DOHH2 (cell line): ENCODE data around the gene CHRNB1.

Experiments
- EZH2phosphoT487 ChIP-seq: fragments of 200-600 bp; sonication (generic); IDR thresholded peaks from 2 replicates; pipeline ENCODE4 v1.6.1; 2017; ENCODE audit warnings: borderline replicate concordance, mild to moderate bottlenecking, antibody characterized with exemption, low read length, moderate library complexity, mixed read lengths
- TF ChIP-seq, protein P1 (sequence below): fragments of 200-600 bp; sonication (generic); IDR thresholded peaks from one replicate; pipeline ENCODE4 v1.5.1; 2014; ENCODE audit warnings: antibody characterized with exemption, mild to moderate bottlenecking, low read depth, low read length; ENCODE audit not compliant: poor library complexity, severe bottlenecking

DNA sequence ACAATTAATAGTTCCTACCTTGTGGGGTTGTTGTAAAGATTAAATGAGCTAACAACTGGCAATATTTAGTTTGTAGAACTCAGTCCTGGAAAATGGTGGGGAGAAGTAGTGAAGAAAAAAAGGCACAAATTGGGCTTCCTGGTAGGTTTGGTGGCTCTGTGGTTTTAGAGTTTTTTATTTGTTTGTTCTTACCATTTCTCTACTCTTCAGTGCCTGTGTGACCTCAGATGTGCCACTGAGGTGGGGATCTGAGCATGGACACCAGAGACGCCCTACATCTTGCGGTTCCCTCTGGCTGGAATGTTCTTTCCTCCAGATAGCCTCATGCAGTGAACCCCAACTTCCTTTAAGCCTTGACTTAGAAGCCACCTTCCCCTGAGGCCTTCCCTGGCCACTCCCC, 26.9 kb downstream of the CHRNB1 start:
- no peak for TF ChIP-seq EZH2phosphoT487
- TF ChIP-seq, protein P1, sequence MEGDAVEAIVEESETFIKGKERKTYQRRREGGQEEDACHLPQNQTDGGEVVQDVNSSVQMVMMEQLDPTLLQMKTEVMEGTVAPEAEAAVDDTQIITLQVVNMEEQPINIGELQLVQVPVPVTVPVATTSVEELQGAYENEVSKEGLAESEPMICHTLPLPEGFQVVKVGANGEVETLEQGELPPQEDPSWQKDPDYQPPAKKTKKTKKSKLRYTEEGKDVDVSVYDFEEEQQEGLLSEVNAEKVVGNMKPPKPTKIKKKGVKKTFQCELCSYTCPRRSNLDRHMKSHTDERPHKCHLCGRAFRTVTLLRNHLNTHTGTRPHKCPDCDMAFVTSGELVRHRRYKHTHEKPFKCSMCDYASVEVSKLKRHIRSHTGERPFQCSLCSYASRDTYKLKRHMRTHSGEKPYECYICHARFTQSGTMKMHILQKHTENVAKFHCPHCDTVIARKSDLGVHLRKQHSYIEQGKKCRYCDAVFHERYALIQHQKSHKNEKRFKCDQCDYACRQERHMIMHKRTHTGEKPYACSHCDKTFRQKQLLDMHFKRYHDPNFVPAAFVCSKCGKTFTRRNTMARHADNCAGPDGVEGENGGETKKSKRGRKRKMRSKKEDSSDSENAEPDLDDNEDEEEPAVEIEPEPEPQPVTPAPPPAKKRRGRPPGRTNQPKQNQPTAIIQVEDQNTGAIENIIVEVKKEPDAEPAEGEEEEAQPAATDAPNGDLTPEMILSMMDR: no peak
